GF-D8 (cell line): Measurements from ENCODE around the gene NIPBL.
"Not testable (repeated sequence)": the region's sequence is repeated elsewhere in the genome, so short reads cannot be mapped to it uniquely, and the experiment has no call there.

Experiments
- DNase-seq: peaks from one replicate; lab custom pipeline; 2025; lab: John Stamatoyannopoulos, UW

NIPBL gene

DNA sequence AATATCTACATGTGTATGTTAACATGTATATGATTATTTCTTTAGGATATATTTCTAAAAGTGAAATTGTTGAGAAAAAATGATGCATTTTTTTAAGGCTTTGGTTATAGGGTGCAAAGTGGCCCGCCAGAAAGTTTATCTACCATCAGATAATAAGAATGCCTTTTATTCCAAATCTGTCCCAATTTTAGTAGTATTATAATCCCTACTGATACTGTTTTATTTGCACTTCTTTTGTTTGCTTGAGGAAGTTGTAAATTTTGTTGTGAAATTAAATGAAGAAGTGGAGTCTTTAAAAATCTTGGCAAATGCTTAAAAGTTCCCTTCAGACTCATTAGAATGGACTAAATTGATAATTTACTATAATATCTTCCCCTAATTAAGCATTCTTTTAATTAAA lies 73.0 kb downstream of the NIPBL start:
- DNase-seq = no peak

DNA sequence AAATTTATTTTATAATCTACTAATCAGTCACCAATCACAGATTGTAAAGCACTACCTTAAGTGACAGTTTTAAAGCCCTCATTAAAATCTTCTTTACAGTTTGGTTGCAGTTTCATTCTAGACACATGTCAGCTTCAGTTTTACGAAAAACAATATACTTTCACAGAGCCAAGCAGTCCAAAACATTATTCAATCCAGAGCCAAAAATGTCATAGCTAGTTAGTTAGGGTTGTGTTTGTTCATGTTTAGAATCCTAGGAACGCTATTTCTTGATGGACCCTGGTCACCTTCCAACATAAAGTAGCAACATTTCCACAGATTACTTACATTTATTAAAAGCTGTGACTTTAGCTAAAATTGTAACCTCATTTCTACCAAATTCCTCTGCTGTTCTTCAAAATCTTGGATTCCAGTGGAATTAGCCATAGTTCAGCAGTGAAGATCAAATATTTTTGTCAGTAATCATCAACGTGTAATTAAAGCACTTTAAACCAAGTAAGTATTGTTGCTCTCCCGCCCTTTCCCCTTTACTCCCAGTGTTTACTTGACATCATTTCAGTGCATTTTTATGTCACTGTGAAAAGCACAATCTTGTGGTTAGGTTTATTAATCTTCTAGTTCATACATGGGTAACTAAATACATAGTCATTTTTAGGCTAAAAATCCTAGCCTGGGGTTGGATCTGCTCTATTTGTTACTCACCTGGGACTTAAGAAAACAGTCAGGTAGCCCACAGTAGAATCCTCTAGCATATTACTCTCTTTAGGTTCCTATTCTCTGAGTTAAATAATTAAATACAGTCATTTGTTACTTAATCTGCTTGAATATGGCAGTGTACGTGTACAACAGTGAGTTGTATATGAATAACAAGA lies 74.3 kb downstream of the NIPBL start:
- DNase-seq = no peak

DNA sequence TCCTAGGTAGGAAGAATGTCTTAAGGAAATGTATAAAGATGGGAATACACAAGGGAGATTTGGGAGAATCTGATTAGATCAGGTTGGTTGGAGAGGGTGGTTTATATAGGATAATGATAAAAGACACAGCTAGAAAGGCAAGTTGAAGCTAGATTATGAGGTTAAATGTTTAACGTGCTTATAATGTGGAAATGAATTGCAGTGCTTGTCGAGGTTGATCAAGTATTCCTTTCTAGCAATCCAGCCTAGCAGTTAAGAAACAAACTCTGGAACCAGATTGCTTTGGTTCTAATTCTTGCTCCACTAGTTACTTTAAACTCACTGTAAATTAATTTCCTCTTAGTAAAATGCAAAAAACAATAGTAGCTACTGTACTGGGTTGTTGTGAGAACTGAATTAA lies 76.5 kb downstream of the NIPBL start:
- no peak for DNase-seq

DNA sequence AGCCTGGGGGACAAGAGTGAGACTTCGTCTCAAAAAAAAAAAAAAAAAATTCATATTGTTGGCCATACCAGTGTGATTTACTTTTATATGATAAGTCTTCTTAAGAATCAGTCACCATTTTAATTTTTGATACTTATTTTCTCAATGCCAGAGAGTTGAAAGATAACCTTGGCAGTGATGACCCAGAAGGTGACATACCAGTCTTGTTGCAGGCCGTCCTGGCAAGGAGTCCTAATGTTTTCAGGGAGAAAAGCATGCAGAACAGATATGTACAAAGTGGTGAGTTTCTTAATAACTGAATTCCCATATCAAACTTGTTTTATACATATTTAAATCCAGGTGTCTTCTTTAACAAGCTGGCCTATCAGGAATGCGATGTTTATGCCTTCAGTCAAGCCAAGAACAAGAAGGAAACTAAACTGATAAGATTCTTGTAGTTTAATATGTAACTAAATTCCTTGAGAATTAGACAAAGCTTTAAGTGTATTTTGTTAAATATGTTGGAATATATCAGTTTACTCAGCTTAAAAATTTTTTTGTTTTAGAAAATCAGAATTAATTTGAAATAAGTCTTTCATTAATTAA lies 81.5 kb downstream of the NIPBL start:
- no peak for DNase-seq

DNA sequence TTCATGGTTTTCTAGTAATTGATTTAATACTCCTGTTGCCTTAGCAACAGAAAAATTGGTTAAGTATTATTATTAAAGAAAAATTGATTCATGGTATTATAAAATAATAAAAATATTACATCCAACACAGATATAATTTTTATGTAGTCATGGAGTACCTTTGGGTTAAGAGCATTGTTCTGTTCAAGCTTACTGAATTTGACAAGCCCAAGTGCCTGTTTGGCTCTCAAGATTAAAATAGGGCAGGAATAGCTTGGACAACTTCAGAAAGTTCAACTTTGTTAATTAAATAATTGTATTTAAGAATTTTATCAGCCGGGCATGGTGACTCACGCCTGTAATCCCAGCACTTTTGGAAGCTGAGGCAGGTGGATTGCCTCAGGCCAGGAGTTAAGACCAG lies 82.0 kb downstream of the NIPBL start:
- no peak for DNase-seq

DNA sequence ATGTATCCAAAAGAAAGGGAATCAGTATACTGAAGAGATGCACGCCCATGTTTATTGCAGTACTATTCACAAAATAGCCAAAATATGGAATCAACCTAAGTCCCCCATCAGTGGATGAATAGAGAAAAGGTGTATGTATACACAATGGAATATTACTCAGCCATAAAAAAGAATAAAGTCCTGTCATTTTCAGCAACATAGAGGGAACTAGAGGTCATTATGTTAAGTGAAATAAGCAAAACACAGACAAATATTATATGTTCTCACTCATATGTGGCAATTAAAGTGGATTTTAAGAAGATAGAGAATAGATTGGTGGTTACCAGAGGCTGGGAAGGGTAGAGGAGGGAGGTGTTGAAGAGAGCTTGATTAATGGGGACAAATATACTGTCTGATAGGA lies 88.6 kb downstream of the NIPBL start:
- no peak for DNase-seq

DNA sequence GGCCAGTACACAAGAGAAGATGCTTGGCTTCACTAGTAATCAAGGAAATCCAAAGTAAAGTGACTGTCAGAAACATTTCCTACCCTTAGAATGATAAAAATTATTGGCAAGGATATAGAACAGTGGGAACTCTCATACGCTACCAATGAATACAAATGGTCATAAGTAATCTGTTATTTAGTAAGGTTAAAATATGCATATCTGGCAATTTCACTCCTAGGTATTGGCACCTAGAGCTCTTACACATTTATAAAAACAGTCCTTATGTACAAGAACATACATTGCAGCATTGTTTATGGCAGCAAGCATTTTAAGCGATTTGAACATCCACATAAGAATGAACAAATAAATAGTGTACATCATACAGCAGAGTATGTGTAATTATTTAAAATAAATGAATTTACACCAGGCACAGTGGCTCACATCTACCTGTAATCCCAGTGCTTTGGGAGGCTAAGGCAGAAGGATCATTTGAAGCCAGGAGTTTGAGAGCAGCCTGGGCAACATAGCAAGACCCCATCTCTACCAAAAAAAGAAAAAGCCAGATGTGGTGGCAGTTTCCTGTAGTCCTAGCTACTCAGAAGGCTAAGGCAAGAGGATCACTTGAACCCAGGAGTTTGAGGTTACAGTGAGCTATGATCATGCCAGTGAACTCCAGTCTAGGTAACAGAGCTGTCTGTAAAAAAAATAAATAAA lies 93.3 kb downstream of the NIPBL start:
- DNase-seq = no peak

DNA sequence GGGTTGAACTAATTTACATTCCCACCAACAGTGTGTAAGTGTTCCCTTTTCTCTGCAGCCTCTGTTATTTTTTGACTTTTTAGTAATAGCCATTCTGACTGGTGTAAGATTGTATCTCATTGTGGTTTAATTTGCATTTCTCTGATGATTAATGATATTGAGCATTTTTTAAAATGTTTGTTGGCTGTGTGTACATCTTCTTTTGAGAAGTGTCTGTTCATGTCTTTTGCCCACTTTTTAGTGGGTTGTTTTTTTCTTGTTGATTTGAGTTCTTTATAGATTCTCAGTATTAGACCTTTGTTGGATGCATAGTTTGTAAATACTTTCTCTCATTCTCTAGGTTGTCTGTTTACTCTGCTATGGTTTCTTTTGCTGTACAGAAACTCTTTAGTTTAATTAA lies 101.6 kb downstream of the NIPBL start:
- DNase-seq = no peak

DNA sequence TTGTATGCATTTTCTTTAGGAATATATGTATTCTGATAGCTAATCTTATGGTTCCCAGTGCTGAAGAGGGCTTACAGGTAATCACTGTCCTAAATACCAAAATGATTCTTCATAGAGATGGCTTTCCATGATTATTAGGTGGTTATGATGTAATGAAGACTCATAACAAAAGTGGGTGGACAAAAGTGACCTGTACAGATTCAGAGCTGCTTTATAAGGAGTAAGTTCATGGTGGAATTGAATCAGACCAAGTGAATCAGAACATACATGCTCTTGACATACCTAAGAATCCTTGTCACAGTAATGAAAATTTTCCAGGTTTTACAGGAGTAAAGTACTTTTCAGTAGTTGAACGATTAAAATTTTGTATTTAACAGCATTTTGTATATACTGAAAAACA lies 105.6 kb downstream of the NIPBL start:
- no peak for DNase-seq

DNA sequence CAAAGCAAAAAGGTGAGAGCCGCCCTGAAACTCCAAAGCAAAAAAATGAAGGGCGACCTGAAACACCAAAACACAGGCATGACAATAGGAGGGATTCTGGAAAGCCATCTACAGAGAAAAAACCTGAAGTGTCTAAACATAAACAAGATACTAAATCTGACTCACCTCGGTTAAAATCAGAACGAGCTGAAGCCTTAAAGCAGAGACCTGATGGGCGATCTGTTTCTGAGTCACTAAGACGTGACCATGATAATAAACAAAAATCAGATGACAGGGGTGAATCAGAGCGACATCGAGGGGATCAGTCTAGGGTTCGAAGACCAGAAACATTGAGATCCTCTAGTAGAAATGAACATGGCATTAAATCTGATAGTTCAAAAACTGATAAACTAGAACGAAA lies 108.8 kb downstream of the NIPBL start:
- DNase-seq = no peak

DNA sequence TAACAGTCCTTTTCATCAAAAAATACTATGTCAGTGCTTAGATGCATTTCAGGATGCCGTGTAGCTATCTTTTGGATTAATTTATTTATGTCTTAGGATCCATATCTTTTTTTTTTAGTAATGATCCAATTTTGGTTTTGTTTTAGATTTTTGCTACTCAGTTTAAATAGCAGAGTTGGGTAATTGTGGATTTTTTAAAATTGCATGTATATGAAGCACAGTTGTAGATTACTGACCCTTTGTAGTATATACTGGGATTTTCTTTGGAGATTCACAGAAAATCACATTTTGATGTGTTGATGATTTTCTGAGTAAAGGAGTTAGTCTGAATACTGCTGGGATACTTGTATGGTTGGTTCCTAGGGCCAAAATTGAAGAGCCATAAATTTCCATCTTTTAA lies 111.8 kb downstream of the NIPBL start:
- no peak for DNase-seq

DNA sequence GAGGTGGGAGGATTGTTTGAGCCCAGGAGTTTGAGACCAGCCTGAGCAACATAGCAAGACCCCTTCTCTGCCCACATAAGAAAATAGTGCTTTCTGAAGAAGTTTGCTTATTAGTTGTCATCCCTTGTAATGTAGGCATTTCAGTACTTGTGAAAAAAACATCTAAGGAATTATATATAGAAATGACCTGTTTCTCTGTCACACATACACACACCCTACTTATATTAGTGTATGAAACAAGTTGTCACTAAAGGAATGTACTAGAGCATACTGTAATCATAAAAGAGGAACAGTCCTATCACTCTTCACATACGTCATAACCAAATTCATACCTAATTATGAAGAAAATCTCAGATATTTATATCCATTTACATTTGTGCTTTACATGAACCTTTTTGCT lies 122.0 kb downstream of the NIPBL start:
- no peak for DNase-seq

DNA sequence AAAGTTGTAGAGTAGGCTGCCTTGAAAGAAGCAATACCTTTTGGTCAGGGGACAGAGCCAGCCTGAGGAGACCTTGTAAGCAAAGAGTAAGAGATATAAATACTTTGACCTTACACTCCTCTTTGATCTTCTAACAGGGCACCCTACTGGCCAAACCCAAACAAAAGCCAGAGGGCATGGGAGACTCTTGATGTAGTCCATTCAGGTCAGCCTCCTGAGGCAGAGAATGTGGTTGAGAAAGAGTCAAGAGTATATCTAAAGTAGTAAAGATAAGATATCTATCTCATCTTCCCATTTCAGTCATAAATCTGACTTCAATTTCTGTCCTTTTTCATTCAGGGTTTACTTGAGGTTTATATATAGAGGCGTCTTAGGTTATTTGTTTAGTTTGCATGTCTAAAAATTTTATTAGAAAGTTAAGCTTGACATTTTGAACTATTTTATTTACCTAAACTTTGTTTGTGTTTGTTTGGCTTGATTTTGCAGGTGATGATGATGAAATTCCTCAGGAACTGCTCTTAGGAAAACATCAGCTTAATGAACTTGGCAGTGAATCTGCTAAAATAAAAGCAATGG lies 125.7 kb downstream of the NIPBL start:
- DNase-seq = no peak

DNA sequence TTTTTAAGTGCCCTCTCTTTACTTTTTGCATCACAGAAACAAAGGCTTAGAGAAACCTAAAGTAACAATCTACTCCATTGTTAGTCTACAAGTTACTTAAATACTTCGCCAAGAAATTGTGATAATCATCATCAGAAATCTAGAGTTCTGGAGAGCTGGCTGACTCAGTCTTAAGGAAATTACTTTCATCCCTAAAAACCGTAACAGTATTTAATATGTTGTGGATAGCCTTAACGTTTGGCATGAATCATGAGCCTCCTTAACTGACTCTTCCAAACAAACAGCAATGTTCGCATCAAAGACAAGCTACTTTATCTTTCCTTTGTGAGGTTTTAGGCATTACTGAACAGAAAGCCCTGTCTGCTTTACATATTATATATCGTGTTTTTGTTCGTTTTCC lies 128.7 kb downstream of the NIPBL start:
- no peak for DNase-seq

DNA sequence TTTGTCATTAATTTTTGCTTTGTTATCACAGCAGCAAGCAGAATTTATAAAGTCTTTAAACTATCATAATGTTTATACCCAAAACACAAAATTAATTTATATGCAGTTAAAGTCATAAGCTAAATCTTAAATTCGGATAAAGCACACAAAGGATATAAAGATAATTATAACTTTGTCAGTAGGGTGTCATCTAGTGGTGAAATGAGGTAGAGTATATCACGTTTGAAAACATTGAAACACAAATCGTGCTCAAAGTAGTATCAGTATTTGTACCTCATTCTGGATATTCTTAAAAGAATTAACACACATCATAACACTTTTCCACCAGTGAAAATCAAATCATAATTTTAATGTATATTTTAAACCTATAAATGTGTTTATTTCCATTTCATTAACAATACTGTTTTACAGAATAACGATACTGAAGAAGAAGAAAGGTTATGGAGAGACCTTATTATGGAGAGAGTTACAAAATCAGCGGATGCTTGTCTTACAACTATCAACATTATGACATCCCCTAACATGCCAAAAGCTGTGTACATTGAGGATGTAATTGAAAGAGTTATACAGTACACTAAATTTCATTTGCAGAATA lies 129.5 kb downstream of the NIPBL start:
- no peak for DNase-seq

DNA sequence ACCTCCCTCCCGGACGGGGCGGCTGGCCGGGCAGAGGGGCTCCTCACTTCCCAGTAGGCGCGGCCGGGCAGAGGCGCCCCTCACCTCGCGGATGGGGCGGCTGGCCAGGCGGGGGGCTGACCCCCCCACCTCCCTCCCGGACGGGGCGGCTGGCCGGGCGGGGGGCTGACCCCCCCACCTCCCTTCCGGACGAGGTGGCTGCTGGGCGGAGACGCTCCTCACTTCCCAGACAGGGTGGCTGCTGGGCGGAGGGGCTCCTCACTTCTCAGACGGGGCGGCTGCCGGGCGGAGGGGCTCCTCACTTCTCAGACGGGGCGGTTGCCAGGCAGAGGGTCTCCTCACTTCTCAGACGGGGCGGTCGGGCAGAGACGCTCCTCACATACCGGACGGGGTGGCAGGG lies 136.6 kb downstream of the NIPBL start:
- DNase-seq = not testable (repeated sequence)

DNA sequence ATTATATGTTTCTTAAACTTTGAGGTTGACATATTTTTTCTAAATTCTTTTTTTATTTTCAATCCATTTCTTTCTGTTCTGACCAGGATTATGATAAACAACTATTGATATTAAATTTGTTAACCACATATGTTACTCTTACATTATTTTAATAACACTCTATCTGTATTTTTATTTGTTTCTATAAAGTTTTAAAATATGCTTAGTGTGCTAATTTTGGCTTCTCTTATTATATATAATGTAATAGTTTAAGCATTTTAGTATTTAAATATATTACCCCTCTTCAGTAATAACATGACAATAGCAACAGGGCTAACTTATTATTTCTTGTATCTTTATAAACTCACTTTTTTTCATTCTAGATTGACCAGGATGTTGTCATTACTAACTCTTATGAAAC lies 137.8 kb downstream of the NIPBL start:
- no peak for DNase-seq

DNA sequence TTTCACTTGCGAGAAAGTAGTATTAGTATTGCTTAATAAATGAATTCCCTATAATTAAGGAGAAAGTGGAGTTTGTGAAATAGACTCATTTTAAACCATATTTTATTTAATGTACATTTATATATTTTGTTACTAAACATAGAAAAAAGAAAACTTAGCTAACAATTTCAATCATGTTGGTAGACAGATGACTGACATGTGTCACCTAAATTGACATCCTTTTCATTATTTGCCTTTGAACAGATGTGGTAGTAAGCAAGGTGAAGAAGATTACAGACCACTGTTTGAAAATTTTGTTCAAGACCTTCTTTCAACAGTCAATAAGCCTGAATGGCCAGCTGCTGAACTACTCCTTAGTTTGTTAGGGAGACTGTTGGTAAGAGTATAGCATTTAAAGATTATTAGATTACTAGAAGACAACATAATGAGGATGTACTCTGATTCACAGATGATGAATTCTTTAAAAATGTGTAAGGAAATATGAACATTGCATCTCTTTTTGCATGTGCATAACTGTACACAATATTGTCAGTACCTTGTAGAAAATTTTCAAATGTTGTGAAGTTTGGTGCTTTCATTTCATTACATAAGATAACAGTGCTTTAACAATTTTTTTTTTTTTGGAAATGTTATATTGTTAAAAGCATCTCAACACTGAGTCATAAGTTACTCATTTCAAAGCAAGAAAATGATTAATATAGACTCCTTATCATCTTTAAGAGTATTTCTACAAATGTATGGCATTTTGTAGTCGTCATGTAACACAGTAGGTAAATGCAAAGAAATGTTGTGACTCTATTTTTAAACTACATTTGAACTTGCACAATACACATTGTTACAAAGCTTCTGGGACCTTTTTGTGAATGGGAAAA lies 139.5 kb downstream of the NIPBL start:
- no peak for DNase-seq

DNA sequence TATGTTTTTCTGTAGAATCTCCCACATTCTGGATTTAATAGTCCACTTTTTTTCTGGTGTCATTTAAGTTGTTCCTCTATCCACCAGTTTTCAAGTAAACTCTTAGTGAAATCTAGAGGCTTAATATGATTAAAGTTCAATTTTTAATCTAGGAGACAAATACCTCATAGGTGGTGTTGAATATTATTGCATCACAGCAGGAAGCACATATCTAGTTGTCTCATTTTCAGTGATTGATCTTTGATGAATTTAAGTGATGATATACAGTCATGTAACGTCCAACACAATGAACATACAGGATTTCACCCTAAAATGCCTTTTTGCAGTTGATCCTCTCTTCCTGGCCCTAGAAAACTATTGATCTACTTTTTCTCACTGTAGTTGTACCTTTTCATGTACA lies 152.3 kb downstream of the NIPBL start:
- no peak for DNase-seq

DNA sequence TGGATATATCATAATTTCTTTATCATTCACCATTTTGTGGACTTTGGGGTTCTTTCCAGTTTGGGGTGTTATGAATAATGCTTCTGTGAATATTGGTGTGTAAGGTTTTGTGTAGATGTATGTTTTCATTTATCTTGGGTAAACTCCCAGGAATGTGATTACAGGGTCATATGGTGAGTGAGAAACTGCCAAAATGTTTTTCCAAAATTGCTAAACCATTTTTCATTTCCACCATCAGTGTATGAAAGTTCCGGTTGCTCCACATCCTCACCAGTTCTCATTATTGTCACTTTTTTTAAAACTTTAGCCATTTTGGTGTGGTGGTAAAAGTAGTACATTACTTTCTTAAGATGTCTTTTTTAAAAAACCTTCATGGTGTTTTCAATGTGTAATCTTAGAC lies 152.9 kb downstream of the NIPBL start:
- no peak for DNase-seq

DNA sequence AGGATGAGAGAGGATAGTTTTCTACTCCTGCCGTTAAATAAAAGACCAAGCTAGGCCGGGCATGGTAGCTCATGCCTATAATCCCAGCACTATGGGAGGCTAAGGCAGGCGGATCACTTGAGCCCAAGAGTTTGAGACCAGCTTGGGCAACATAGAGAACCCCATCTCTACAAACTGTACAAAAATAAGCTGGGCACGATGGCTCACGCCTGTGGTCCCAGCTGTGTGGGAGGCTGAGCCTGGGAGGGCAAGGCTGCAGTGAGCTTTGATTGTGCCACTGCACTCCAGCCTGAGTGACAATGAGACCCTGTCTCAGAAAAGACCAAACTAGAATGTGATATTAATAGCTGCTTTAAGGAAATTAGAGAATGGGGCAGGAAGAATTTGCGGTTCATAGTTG lies 158.4 kb downstream of the NIPBL start:
- no peak for DNase-seq

DNA sequence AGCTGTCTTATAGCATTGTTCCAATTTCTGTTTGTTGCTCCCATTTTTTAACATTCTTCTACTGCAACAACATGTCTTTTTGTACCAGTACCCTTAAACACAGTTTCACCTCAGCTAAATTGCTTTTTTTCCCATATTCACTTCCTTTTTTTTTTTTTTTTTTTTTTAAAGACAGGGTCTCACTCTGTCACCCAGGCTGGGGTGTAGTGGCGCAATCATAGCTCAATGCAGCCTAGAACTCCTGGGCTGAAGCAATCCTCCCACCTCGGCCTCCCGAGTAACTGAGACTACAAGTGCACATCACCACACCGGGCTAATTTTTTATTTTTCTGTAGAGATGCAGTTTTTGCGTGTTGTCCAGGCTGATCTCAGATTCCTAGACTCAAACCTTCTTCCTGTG lies 161.3 kb downstream of the NIPBL start:
- no peak for DNase-seq
